ENCODE measurements around the gene ASPSCR1. TPM values are rescaled to one million over a fixed set of nuclear protein-coding genes. Genes with fewer than 3 reads are reported as not detected.

Gene ASPSCR1
- total and polyA plus RNA-seq, 2 of the 8 experiments (the other 6 are each of a cell fraction or from before 2014, with no cell fraction given), result 33.3 to 43.7 TPM

- peak overlapping the region; percentile 50 to 78 (median 62) for H3K4me3 ChIP-seq (ENCODE audit: extremely low read depth in 1 of 4, insufficient read depth in 2 of 4, low read depth in 3 of 4, low read length in 4 of 4)
- DNase-seq (ENCODE audit: low read depth in 1 of 2, low spot score in 2 of 2) (no peak), FAIRE-seq (no peak)
- H3K23ac ChIP-seq (ENCODE audit: insufficient read length), result peak overlapping the region; percentile 17
- H3K14ac ChIP-seq (ENCODE audit: insufficient read length), result no peak overlapping the region
- peaks cover 6 to 30% of the 10 kb centered on the region in 2 experiments; a peak in 3 of 4 replicates for H3K79me2 ChIP-seq (ENCODE audit: control insufficient read depth in 1 of 2, insufficient read depth in 2 of 2, low read length in 2 of 2)
- peaks cover 0 to 12% (median 9%) of the 10 kb centered on the region in 4 experiments; a peak in 4 of 7 replicates for H3K27me3 ChIP-seq (replicated peaks in 1 of 4; ENCODE audit: control insufficient read depth in 3 of 4, extremely low read depth in 1 of 4, insufficient read depth in 3 of 4, low read length in 3 of 4)
- CTCF ChIA-PET (ENCODE audit: partially characterized antibody), result interaction anchor here (0.6 to 3.8 kb wide), 17 partner anchors 12 to 199 kb away, joined by 3 to 16 read pairs (median 4); partner anchors contain the start of genes CENPX, LRRC45 and NOTUM
- no peaks in the 10 kb centered on the region for H3K9me3 ChIP-seq (ENCODE audit: insufficient read depth in 2 of 2, low read depth in 1 of 2, low read length in 1 of 2)
- H2AFZ ChIP-seq (ENCODE audit: low read length), result no peak overlapping the region
- H4K5ac ChIP-seq (ENCODE audit: insufficient read length, low read depth, low read length), result no peak overlapping the region
- peak overlapping the region; percentile 79 to 94 for H3K4me2 ChIP-seq (ENCODE audit: insufficient read depth in 1 of 2, low read depth in 2 of 2, low read length in 2 of 2)
- H2BK120ac ChIP-seq (replicated peaks; ENCODE audit: low read depth, low read length), result no peak overlapping the region
- H2BK15ac ChIP-seq (ENCODE audit: low read length), result no peak overlapping the region
- H3K36me3 ChIP-seq (ENCODE audit: control insufficient read depth in 2 of 4, insufficient read depth in 4 of 4, low read length in 3 of 4), result peaks cover 0 to 8% (median 0%) of the 10 kb centered on the region in 4 experiments; a peak in 2 of 8 replicates
- H2BK5ac ChIP-seq (ENCODE audit: low read depth, low read length), result peak overlapping the region; percentile 39; the same call in 1 of the 2 replicates
- H3K79me1 ChIP-seq (ENCODE audit: low read depth, low read length), result peaks cover 23% of the 10 kb centered on the region
- no peak overlapping the region for H3K27ac ChIP-seq (ENCODE audit: low read depth, low read length)
- peaks cover 9 to 26% of the 10 kb centered on the region in 2 experiments for H4K20me1 ChIP-seq (replicated peaks in 1 of 2; ENCODE audit: control insufficient read depth in 1 of 2, insufficient read depth in 2 of 2, low read length in 2 of 2)
- no peak overlapping the region for H3K56ac ChIP-seq (replicated peaks; ENCODE audit: insufficient read length, low read depth, low read length)
- peak overlapping the region; percentile 89 for H4K8ac ChIP-seq (ENCODE audit: extremely low read depth, insufficient read depth, low read length)
- peak overlapping the region; percentile 21 for H3K4ac ChIP-seq (replicated peaks; ENCODE audit: insufficient read length, low read depth, low read length)
- H3K18ac ChIP-seq (ENCODE audit: extremely low read depth, low read length), result peak overlapping the region; percentile 15
- H3K4me1 ChIP-seq (replicated peaks in 1 of 4; ENCODE audit: control insufficient read depth in 3 of 4, insufficient read depth in 4 of 4, low read length in 3 of 4), result peaks cover 0 to 30% (median 23%) of the 10 kb centered on the region in 4 experiments; a peak in 6 of 7 replicates
- peaks cover 15% of the 10 kb centered on the region; the same call in 1 of the 2 replicates for H3K23me2 ChIP-seq (ENCODE audit: low read depth, low read length)
- 35% methylated on average over 36 of the region's 44 CpGs; no CpG with 5 or more reads in 1 of the 2 experiments for WGBS, 2 experiments (ENCODE audit: extremely low coverage in 1 of 2, insufficient coverage in 1 of 2, insufficient read length in 1 of 2, insufficient replicate concordance in 2 of 2, low coverage in 1 of 2, low lambda C conversion rate in 2 of 2, missing lambda C conversion rate in 1 of 2)
- peak; percentile 24 for TF ChIP-seq EZH2 (IDR thresholded peaks at IDR 0.05; ENCODE audit: low read depth, low read length, severe bottlenecking)
- no peak for TF ChIP-seq SP1 (IDR thresholded peaks at IDR 0.05; ENCODE audit: low read depth, low read length)
- no peak overlapping the region for H2BK12ac ChIP-seq (ENCODE audit: low read depth, low read length)
- H2AK5ac ChIP-seq (ENCODE audit: low read depth, low read length), result peak overlapping the region; percentile 71; the same call in 1 of the 2 replicates
- peak overlapping the region; percentile 0 to 63 (median 26); a peak in 4 of 7 replicates for H3K9ac ChIP-seq (replicated peaks in 1 of 4; ENCODE audit: extremely low read depth in 1 of 4, low read depth in 3 of 4, low read length in 3 of 4)
- peak overlapping the region; percentile 94 for H4K91ac ChIP-seq (replicated peaks; ENCODE audit: insufficient read length, low read length)
- H2BK20ac ChIP-seq (ENCODE audit: low read length), result no peak overlapping the region
- POLR2A ChIA-PET (ENCODE audit: partially characterized antibody), result interaction anchor here (0.8 to 14.6 kb wide), 15 partner anchors 9 to 227 kb away, joined by 3 to 150 read pairs (median 4); partner anchors contain the start of genes MYADML2, NPB, PCYT2 and PYCR1
Observed at GRCh38 chr17:81928544-81929252, 48.7 kb upstream of the ASPSCR1 start.
